ENCODE data around the gene ELFN2.

DNA sequence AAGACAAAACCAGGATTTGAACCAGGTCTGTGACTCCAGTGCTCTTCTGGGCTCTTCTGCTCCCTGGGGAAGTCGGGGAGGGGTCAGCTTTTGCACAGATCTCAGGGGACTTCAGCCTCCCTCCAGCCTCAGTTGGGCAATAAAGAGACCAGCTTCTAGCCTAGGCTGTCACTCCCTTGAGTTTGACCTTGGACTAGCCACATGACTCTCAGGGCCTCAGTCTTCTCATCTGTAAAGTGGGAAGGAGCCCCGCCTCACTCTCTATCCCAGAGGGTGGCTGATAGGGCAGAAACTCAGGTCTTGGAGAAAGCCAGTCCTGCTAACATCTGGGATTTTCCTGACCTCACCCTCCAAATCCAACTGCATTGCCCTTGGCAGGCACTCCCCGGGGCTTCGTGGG is 38.7 kb downstream of the ELFN2 start:
- no peak for TF ChIP-seq POLR2AphosphoS5 (IDR thresholded peaks at IDR 0.05; ENCODE audit: low read depth, low read length)
- no peak for TF ChIP-seq POLR2A (IDR thresholded peaks at IDR 0.05; ENCODE audit: low read depth, low read length)
